ENCODE results near the gene WEE1. TPM values are rescaled to one million over a fixed set of nuclear protein-coding genes. Genes with fewer than 3 reads are reported as not detected.
"Not testable (repeated sequence)": the region's sequence is repeated elsewhere in the genome, so short reads cannot be mapped to it uniquely, and the experiment has no call there.

Gene WEE1
- total RNA-seq, 2 experiments from 2014 or later: 41.8 to 46.6 TPM

DNA sequence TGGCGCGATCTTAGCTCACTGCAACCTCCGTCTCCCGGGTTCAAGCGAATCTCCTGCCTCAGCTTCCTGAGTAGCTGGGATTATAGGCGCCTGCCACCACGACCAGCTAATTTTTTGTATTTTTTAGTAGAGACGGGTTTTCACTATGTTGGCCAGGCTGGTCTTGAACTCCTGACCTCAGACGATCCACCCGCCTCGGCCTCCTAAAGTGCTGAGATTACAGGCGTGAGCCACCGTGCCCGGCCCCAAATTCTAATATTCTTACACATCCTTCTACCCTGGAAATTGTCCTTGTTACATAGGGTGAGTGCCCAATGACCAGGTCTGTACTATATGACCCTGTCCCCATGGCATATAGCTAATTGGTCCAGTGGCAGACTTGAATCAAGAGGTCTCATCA lies 29.7 kb downstream of the WEE1 start:
- peaks cover 27% of the 10 kb centered on the region for H3K4me1 Mint-ChIP-seq (ENCODE audit: low read depth)
- H3K4me3 Mint-ChIP-seq; H3K36me3 Mint-ChIP-seq (ENCODE audit: low read depth); intact Hi-C loops (cut with micrococcal nuclease); H3K27me3 Mint-ChIP-seq (ENCODE audit: low read depth); DNase-seq; H3K9me3 Mint-ChIP-seq; H3K27ac Mint-ChIP-seq: not testable (repeated sequence)
- CTCF ChIA-PET: interaction anchor here (0.7 to 5.4 kb wide), 4 partner anchors 9 to 68 kb away, joined by 3 to 64 read pairs (median 6); no protein-coding TSS in a partner anchor

GRCh38 chr11:9604134-9604533 lies 30.7 kb downstream of the WEE1 start:
- no peaks in the 10 kb centered on the region for H3K9me3 Mint-ChIP-seq
- CTCF ChIA-PET: interaction anchor here (0.6 to 5.4 kb wide), 5 partner anchors 8 to 144 kb away, joined by 3 to 64 read pairs (median 5); no protein-coding TSS in a partner anchor
- no peak overlapping the region for H3K27ac Mint-ChIP-seq
- H3K4me1 Mint-ChIP-seq (ENCODE audit: low read depth): peaks cover 27% of the 10 kb centered on the region
- no peak for DNase-seq
- H3K4me3 Mint-ChIP-seq: no peak overlapping the region
- H3K36me3 Mint-ChIP-seq (ENCODE audit: low read depth): no peaks in the 10 kb centered on the region
- intact Hi-C loops (cut with micrococcal nuclease): no loop called here
- no peaks in the 10 kb centered on the region for H3K27me3 Mint-ChIP-seq (ENCODE audit: low read depth)

DNA sequence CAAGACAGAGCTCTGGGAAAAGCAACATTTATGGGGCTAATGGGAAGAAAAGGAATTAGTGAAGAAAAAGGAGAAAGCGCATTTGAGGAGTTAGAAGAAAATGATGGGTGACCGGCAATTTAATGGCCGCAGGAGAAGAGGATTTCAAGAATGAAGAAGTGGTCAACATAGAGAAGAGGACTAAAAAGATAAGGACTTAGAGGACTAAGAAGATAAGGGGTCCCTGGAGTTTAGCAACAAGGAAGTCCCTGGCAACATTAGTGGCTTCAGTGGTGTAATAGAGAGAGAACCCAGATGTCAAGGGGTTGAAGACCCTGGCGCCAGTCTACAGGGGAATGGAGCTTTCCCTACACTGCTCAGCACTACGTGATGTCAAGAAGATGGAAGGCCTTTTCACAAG lies 32.3 kb downstream of the WEE1 start:
- Mint-ChIP-seq H3K4me3 (no peak overlapping the region), H3K27me3 (ENCODE audit: low read depth) (no peaks in the 10 kb centered on the region), H3K9me3 (no peaks in the 10 kb centered on the region), H3K27ac (no peak overlapping the region), H3K4me1 (ENCODE audit: low read depth) (peaks cover 19% of the 10 kb centered on the region), H3K36me3 (ENCODE audit: low read depth) (no peaks in the 10 kb centered on the region)
- intact Hi-C loops (cut with micrococcal nuclease): no loop called here
- DNase-seq: no peak
- CTCF ChIA-PET: interaction anchor here (1.0 kb wide), 1 partner anchor 71 kb away, joined by 3 read pairs; no protein-coding TSS in a partner anchor

GRCh38 chr11:9606809-9607510 lies 33.5 kb downstream of the WEE1 start:
- intact Hi-C loops (cut with micrococcal nuclease): no loop called here
- no peak overlapping the region for H3K4me3 Mint-ChIP-seq
- no peaks in the 10 kb centered on the region for H3K36me3 Mint-ChIP-seq (ENCODE audit: low read depth)
- peaks cover 12% of the 10 kb centered on the region for H3K4me1 Mint-ChIP-seq (ENCODE audit: low read depth)
- no peaks in the 10 kb centered on the region for H3K27me3 Mint-ChIP-seq (ENCODE audit: low read depth)
- no peak overlapping the region for H3K27ac Mint-ChIP-seq
- DNase-seq: no peak
- CTCF ChIA-PET: interaction anchor here (0.7 to 1.0 kb wide), 3 partner anchors 72 to 151 kb away, joined by 3 read pairs; no protein-coding TSS in a partner anchor
- H3K9me3 Mint-ChIP-seq: no peaks in the 10 kb centered on the region

DNA sequence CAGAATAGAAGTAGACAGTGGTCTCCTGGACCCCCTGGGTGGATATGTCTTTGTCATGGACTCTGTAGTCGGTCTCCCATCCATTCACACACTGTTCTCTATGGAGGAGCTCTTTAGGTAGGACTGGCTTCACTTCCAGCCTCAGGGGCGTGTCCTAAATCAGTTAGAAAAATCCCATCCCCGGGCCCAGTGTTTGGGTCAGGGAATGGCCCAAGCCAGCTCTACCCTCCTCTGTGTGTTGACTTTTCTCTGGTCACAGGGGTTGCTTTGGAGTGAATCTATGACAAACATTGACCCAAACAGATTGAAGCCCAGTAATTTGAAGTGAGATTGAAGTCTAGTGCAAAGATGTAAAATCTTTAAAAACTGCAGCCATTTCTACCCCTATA lies 34.0 kb downstream of the WEE1 start:
- CTCF ChIA-PET: interaction anchor here (1.0 kb wide), 1 partner anchor 72 kb away, joined by 3 read pairs; no protein-coding TSS in a partner anchor
- no peak for DNase-seq
- Mint-ChIP-seq H3K27me3 (ENCODE audit: low read depth) (no peaks in the 10 kb centered on the region), H3K4me3 (no peak overlapping the region), H3K4me1 (ENCODE audit: low read depth) (peaks cover 8% of the 10 kb centered on the region), H3K36me3 (ENCODE audit: low read depth) (no peaks in the 10 kb centered on the region), H3K27ac (no peak overlapping the region), H3K9me3 (no peaks in the 10 kb centered on the region)
- intact Hi-C loops (cut with micrococcal nuclease): no loop called here

- no peaks in the 10 kb centered on the region for H3K36me3 Mint-ChIP-seq (ENCODE audit: low read depth)
- H3K27ac Mint-ChIP-seq: peak overlapping the region; percentile 43
- H3K27me3 Mint-ChIP-seq (ENCODE audit: low read depth): no peaks in the 10 kb centered on the region
- H3K4me1 Mint-ChIP-seq (ENCODE audit: low read depth): peaks cover 18% of the 10 kb centered on the region
- intact Hi-C loops (cut with micrococcal nuclease): no loop called here
- no peak overlapping the region for H3K4me3 Mint-ChIP-seq
- no peaks in the 10 kb centered on the region for H3K9me3 Mint-ChIP-seq
- CTCF ChIA-PET: interaction anchor here (0.5 to 1.1 kb wide), 3 partner anchors 8 to 214 kb away, joined by 4 to 6 read pairs (median 5); no protein-coding TSS in a partner anchor
- no peak for DNase-seq
These were observed 35.7 kb downstream of the WEE1 start for GRCh38 chr11:9609002-9609759.

GRCh38 chr11:9609841-9610240 lies 36.4 kb downstream of the WEE1 start:
- no peaks in the 10 kb centered on the region for H3K27me3 Mint-ChIP-seq (ENCODE audit: low read depth)
- peaks cover 25% of the 10 kb centered on the region for H3K4me1 Mint-ChIP-seq (ENCODE audit: low read depth)
- H3K4me3 Mint-ChIP-seq: no peak overlapping the region
- CTCF ChIA-PET: interaction anchor here (0.5 to 1.5 kb wide), 4 partner anchors 9 to 214 kb away, joined by 4 to 6 read pairs (median 4); no protein-coding TSS in a partner anchor
- H3K9me3 Mint-ChIP-seq: no peaks in the 10 kb centered on the region
- peak overlapping the region; percentile 48 for H3K27ac Mint-ChIP-seq
- intact Hi-C loops (cut with micrococcal nuclease): loop anchor here (5.0 kb wide), 4 partner anchors 248 to 712 kb away; partner anchors contain the start of genes AKIP1 and NRIP3
- no peak for DNase-seq
- H3K36me3 Mint-ChIP-seq (ENCODE audit: low read depth): no peaks in the 10 kb centered on the region

- CTCF ChIA-PET: interaction anchor here (0.6 to 4.5 kb wide), 24 partner anchors 11 to 695 kb away, joined by 3 to 64 read pairs (median 4); partner anchors contain the start of genes WEE1 and ZNF143
- Mint-ChIP-seq H3K27ac (peak overlapping the region; percentile 98), H3K9me3 (no peaks in the 10 kb centered on the region), H3K4me3 (peak overlapping the region; percentile 86), H3K27me3 (ENCODE audit: low read depth) (no peaks in the 10 kb centered on the region), H3K4me1 (ENCODE audit: low read depth) (peaks cover 38% of the 10 kb centered on the region), H3K36me3 (ENCODE audit: low read depth) (no peaks in the 10 kb centered on the region)
- intact Hi-C loops (cut with micrococcal nuclease): loop anchor here (1.0 to 5.0 kb wide), 10 partner anchors 12 to 709 kb away; partner anchors contain the start of genes AKIP1, DENND5A, NRIP3 and WEE1
- DNase-seq: peak; percentile 94
These were observed 39.8 kb downstream of the WEE1 start for GRCh38 chr11:9613118-9613829.

- peak overlapping the region; percentile 98 for H3K27ac Mint-ChIP-seq
- H3K4me1 Mint-ChIP-seq (ENCODE audit: low read depth): peaks cover 38% of the 10 kb centered on the region
- DNase-seq: peak; percentile 95
- H3K27me3 Mint-ChIP-seq (ENCODE audit: low read depth): no peaks in the 10 kb centered on the region
- no peaks in the 10 kb centered on the region for H3K9me3 Mint-ChIP-seq
- H3K36me3 Mint-ChIP-seq (ENCODE audit: low read depth): no peaks in the 10 kb centered on the region
- peak overlapping the region; percentile 86 for H3K4me3 Mint-ChIP-seq
- intact Hi-C loops (cut with micrococcal nuclease): loop anchor here (1.0 to 5.0 kb wide), 19 partner anchors 13 to 708 kb away; partner anchors contain the start of genes AKIP1, DENND5A, NRIP3 and SWAP70
- CTCF ChIA-PET: interaction anchor here (0.6 to 4.5 kb wide), 19 partner anchors 12 to 695 kb away, joined by 3 to 64 read pairs (median 4); partner anchors contain the start of gene WEE1
These were observed 40.6 kb downstream of the WEE1 start for GRCh38 chr11:9613830-9614762.

- Mint-ChIP-seq H3K27ac (peak overlapping the region; percentile 81), H3K36me3 (ENCODE audit: low read depth) (no peaks in the 10 kb centered on the region), H3K27me3 (ENCODE audit: low read depth) (no peaks in the 10 kb centered on the region), H3K4me1 (ENCODE audit: low read depth) (peaks cover 38% of the 10 kb centered on the region), H3K4me3 (no peak overlapping the region), H3K9me3 (no peaks in the 10 kb centered on the region)
- CTCF ChIA-PET: interaction anchor here (0.8 kb wide), 1 partner anchor 18 kb away, joined by 3 read pairs; no protein-coding TSS in a partner anchor
- peak; percentile 51 for DNase-seq
- intact Hi-C loops (cut with micrococcal nuclease): loop anchor here (2.0 kb wide), 3 partner anchors 74 to 358 kb away; no protein-coding TSS in a partner anchor
These were observed 41.6 kb downstream of the WEE1 start for GRCh38 chr11:9615031-9615451.

All from activated naive CD4-positive, alpha-beta T cell treated with anti-CD3 and anti-CD28 coated beads for 36 hours (primary cell).